Vagina (tissue), 2 donors: ENCODE measurements around the gene TTF2. TPM values are rescaled to one million over a fixed set of nuclear protein-coding genes. Genes with fewer than 3 reads are reported as not detected.
"Not testable (repeated sequence)": the region's sequence is repeated elsewhere in the genome, so short reads cannot be mapped to it uniquely, and the experiment has no call there.

Experiments
- DNase-seq, 2 donors: peaks; one replicate each; pipeline ENCODE4 v3.0.0-alpha.2; 2017; ENCODE audit errors: extremely low spot score in 2 of 2
- H3K27ac ChIP-seq: fragments of 200-600 bp; sonication (generic); one replicate; pipeline ENCODE4 v1.5.1; 2019
- H3K27me3 ChIP-seq: fragments of 200-600 bp; sonication (generic); one replicate; pipeline ENCODE4 v1.5.1; 2019
- H3K36me3 ChIP-seq, 2 donors: fragments of 200-600 bp; sonication (generic); one replicate each; pipeline ENCODE4 v1.5.1; 2017 to 2019
- H3K4me1 ChIP-seq: fragments of 200-600 bp; sonication (generic); one replicate; pipeline ENCODE4 v1.5.1; 2019
- H3K4me3 ChIP-seq, 2 donors: fragments of 200-600 bp; sonication (generic); 1 replicate in 1 of 2; 2 replicates in 1 of 2; pipeline ENCODE4 v1.5.1; 2016 to 2019
- H3K9me3 ChIP-seq: fragments of 200-600 bp; sonication (generic); one replicate; pipeline ENCODE4 v1.5.1; 2019
- POLR2A ChIP-seq, 2 donors: fragments of 450-650 bp; IDR thresholded peaks; one replicate each; pipeline ENCODE4 v1.6.1; 2017; ENCODE audit warnings: antibody characterized with exemption in 2 of 2, mild to moderate bottlenecking in 2 of 2, moderate library complexity in 2 of 2
- POLR2AphosphoS5 ChIP-seq, 2 donors: sonication (generic); formaldehyde crosslinking; IDR thresholded peaks; one replicate each; pipeline ENCODE4 v1.9.0; 2017; ENCODE audit warnings: antibody characterized with exemption in 2 of 2, mild to moderate bottlenecking in 2 of 2, low read depth in 1 of 2; ENCODE audit not compliant: insufficient read depth in 1 of 2
- intact Hi-C: fragments of 100-400 bp; cut with DNase I; formaldehyde crosslinking; loops from one replicate; pipeline ENCODE4 v1.15.1; 2023
- microRNA counts, 2 donors: library from miRNA; unstranded; fragments of <30 nt; microRNA quantifications; one replicate each; lab custom pipeline; 2016 to 2017
- microRNA-seq: library from miRNA; unstranded; fragments of <30 nt; microRNA quantifications from one replicate; pipeline ENCODE4, GENCODE V29; 2017; ENCODE audit warnings: borderline number of aligned reads, borderline replicate concordance
- small RNA-seq: library from RNA; depleted of rRNA; stranded (forward); fragments of <200 nt; gene quantifications from one replicate; pipeline ENCODE3, GENCODE V24; 2016
- total RNA-seq: library from RNA; depleted of rRNA; stranded (reverse); fragments of >200 nt; gene quantifications from one replicate; pipeline ENCODE4 v1.2.3, GENCODE V29; 2016
- TF ChIP-seq, protein P1 (sequence below), 3 experiments: fragments of 450-650 bp in 2 of 3; fragments of 200-600 bp in 1 of 3; sonication (generic) in 1 of 3; IDR thresholded peaks; one replicate each; pipeline ENCODE4 v1.5.1; 2017 to 2019; ENCODE audit warnings: antibody characterized with exemption in 3 of 3, mild to moderate bottlenecking in 2 of 3, moderate library complexity in 2 of 3

The TTF2 gene
- total RNA-seq, 1 donor from 2014 or later = 7.6 TPM

DNA sequence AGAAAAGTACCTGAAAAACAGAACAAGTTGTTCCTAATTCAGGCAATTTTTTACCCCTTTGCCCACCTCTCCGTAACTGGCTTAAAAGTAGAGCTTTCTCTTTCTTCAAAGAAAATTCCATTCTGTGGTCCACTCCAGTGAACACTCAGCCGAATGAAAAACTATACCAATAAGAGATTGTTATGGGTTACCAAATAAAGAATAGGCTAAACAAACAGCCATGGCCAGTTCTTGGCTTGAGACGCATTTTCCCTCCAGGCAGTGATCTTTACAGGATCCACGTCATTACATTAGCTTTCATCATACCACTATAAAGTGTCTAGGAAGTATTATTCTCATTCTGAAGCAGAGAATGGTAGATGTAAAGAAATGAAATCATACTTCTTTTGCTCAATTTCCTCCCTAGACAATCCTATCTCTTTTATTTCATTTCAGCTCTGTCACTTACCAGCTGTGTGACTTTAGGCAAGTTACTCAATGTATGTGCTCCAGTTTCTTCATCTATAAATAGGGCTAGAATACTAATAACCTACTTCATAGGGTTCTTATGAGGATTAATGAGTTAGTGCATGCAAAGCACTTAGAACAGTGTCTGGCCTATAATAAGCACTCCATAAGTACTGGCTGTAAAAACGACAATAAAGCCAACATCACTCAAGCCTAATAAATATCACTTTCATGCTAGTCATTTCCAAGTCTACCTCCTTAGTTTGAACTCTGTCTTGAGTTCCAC, 87.9 kb downstream of the TTF2 start:
- DNase-seq = no peak
- H3K27ac ChIP-seq = no peak overlapping the region
- intact Hi-C loops = no loop called here

DNA sequence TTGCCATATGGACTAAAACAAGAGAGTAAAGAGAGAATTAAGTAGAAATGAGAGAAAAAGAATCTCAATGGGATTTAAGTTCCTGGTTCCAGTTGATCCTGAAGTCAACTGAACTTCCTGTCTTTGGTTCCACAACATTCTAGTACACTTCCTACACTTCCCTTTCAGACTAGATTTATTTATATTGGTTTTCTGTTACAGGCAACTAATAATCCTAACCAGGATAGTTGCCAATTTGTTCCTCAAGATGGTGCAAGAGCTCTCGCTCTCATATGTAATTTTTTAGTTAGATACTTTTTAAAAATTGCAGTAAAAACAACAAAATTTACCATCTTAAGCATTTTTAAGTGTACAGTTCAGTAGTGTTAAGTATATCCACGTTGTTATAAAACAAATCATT, 90.2 kb downstream of the TTF2 start:
- H3K36me3 ChIP-seq = no peaks in the 10 kb centered on the region
- no peaks in the 10 kb centered on the region for H3K9me3 ChIP-seq
- no peak overlapping the region for H3K4me3 ChIP-seq
- H3K27me3 ChIP-seq = no peaks in the 10 kb centered on the region
- peaks cover 21% of the 10 kb centered on the region for H3K4me1 ChIP-seq
- intact Hi-C loops = no loop called here
- TF ChIP-seq, protein P1, sequence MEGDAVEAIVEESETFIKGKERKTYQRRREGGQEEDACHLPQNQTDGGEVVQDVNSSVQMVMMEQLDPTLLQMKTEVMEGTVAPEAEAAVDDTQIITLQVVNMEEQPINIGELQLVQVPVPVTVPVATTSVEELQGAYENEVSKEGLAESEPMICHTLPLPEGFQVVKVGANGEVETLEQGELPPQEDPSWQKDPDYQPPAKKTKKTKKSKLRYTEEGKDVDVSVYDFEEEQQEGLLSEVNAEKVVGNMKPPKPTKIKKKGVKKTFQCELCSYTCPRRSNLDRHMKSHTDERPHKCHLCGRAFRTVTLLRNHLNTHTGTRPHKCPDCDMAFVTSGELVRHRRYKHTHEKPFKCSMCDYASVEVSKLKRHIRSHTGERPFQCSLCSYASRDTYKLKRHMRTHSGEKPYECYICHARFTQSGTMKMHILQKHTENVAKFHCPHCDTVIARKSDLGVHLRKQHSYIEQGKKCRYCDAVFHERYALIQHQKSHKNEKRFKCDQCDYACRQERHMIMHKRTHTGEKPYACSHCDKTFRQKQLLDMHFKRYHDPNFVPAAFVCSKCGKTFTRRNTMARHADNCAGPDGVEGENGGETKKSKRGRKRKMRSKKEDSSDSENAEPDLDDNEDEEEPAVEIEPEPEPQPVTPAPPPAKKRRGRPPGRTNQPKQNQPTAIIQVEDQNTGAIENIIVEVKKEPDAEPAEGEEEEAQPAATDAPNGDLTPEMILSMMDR (IDR thresholded peaks at IDR 0.05) = no peak
- no peak for TF ChIP-seq POLR2A (IDR thresholded peaks at IDR 0.05)
- TF ChIP-seq POLR2AphosphoS5 (IDR thresholded peaks at IDR 0.05; ENCODE audit: insufficient read depth in 1 of 2, low read depth in 1 of 2) = no peak
- DNase-seq = no peak
- no peak overlapping the region for H3K27ac ChIP-seq

More for the DNA sequence above, 87.9 kb downstream of the TTF2 start:
- H3K27me3 ChIP-seq = no peaks in the 10 kb centered on the region
- H3K4me3 ChIP-seq = no peak overlapping the region
- no peaks in the 10 kb centered on the region for H3K9me3 ChIP-seq
- peaks cover 21% of the 10 kb centered on the region for H3K4me1 ChIP-seq
- H3K36me3 ChIP-seq = no peaks in the 10 kb centered on the region
- TF ChIP-seq POLR2A (IDR thresholded peaks at IDR 0.05) (no peak), POLR2AphosphoS5 (IDR thresholded peaks at IDR 0.05; ENCODE audit: insufficient read depth in 1 of 2, low read depth in 1 of 2) (no peak)
- TF ChIP-seq, protein P1 (IDR thresholded peaks at IDR 0.05) = no peak

DNA sequence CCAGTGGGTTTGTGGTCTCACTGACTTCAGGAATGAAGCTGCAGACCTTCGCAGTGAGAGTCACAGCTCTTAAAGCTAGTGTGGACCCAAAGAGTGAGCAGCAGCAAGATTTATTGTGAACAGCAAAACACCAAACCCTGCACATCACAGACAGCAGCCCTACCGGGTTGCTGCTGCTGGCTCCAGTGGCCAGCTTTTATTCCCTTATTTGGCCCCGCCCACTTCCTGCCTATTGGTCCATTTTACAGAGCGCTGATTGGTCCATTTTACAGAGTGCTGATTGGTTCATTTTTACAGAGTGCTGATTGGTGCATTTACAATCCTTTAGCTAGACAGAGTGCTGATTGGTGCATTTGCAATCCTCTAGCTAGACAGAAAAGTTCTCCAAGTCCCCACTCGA, 91.2 kb downstream of the TTF2 start:
- H3K27ac ChIP-seq, H3K27me3 ChIP-seq, H3K36me3 ChIP-seq, intact Hi-C loops, H3K9me3 ChIP-seq, DNase-seq, H3K4me3 ChIP-seq: not testable (repeated sequence)
- peaks cover 21% of the 10 kb centered on the region for H3K4me1 ChIP-seq

MicroRNAs encoded within 50 kb of the gene (microRNA counts, 767-probe panel; counts per million panel counts)
- 238 to 261 counts per million in 2 donors for microRNA hsa-miR-942 (lab: Ali Mortazavi, UCI)

Small RNA genes within 50 kb of the gene (microRNA-seq; reads per million reads assigned to microRNA genes)
- gene MIR942 = 15.8 reads per million, percentile 27 among the genes with 10 or more reads in this experiment

Small RNA genes within 50 kb of the gene (small RNA-seq; reads per million reads assigned to genes)
- gene MIR942 = not detected

Other genes starting within 250 kb of the TTF2 start
- gene PTGFRN, start 150.4 kb upstream of the TTF2 start, total RNA-seq = 52.8 TPM
- 3.9 TPM for gene CD101, start 58.6 kb upstream of the TTF2 start, total RNA-seq
- gene TRIM45, start 61.4 kb downstream of the TTF2 start, total RNA-seq = 5.6 TPM
- gene VTCN1, start 150.6 kb downstream of the TTF2 start, total RNA-seq = not detected